ENCODE results near the gene SORBS1.

SORBS1 gene

GRCh38 chr10:95297402-95297801 lies 263.8 kb downstream of the SORBS1 start:
- H3K27ac ChIP-seq (replicated peaks), result no peak overlapping the region
- TF ChIP-seq REST (IDR thresholded peaks at IDR 0.05; ENCODE audit: insufficient replicate concordance, low read depth) (no peak), SPI1 (IDR thresholded peaks at IDR 0.05; ENCODE audit: borderline replicate concordance, low read depth) (no peak), POLR2AphosphoS5 (IDR thresholded peaks at IDR 0.05; ENCODE audit: low read depth) (no peak), GABPA (IDR thresholded peaks at IDR 0.05; ENCODE audit: low read depth) (no peak)
- TF ChIP-seq, protein P1, sequence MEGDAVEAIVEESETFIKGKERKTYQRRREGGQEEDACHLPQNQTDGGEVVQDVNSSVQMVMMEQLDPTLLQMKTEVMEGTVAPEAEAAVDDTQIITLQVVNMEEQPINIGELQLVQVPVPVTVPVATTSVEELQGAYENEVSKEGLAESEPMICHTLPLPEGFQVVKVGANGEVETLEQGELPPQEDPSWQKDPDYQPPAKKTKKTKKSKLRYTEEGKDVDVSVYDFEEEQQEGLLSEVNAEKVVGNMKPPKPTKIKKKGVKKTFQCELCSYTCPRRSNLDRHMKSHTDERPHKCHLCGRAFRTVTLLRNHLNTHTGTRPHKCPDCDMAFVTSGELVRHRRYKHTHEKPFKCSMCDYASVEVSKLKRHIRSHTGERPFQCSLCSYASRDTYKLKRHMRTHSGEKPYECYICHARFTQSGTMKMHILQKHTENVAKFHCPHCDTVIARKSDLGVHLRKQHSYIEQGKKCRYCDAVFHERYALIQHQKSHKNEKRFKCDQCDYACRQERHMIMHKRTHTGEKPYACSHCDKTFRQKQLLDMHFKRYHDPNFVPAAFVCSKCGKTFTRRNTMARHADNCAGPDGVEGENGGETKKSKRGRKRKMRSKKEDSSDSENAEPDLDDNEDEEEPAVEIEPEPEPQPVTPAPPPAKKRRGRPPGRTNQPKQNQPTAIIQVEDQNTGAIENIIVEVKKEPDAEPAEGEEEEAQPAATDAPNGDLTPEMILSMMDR (IDR thresholded peaks at IDR 0.05; ENCODE audit: insufficient read depth, low read length), result no peak
- no peak overlapping the region for H3K4me3 ChIP-seq (replicated peaks; ENCODE audit: insufficient read depth, low read length)
- H3K27me3 ChIP-seq (ENCODE audit: insufficient read depth, poor library complexity, severe bottlenecking), result peaks cover 20% of the 10 kb centered on the region
- DNase-seq (ENCODE audit: low read depth in 1 of 2, low spot score in 1 of 2), result no peak

GRCh38 chr10:95296764-95297163 lies 264.4 kb downstream of the SORBS1 start:
- no peak for TF ChIP-seq REST (IDR thresholded peaks at IDR 0.05; ENCODE audit: insufficient replicate concordance, low read depth)
- no peak for DNase-seq (ENCODE audit: low read depth in 1 of 2, low spot score in 1 of 2)
- Histone ChIP-seq H3K27ac (replicated peaks) (no peak overlapping the region), H3K4me3 (replicated peaks; ENCODE audit: insufficient read depth, low read length) (no peak overlapping the region), H3K27me3 (ENCODE audit: insufficient read depth, poor library complexity, severe bottlenecking) (peaks cover 25% of the 10 kb centered on the region)

GRCh38 chr10:95295031-95295755 lies 266.0 kb downstream of the SORBS1 start:
- Histone ChIP-seq H3K27ac (replicated peaks) (no peak overlapping the region), H3K27me3 (ENCODE audit: insufficient read depth, poor library complexity, severe bottlenecking) (peaks cover 37% of the 10 kb centered on the region), H3K4me3 (replicated peaks; ENCODE audit: insufficient read depth, low read length) (no peak overlapping the region)
- DNase-seq (ENCODE audit: low read depth in 1 of 2, low spot score in 1 of 2), result peak in 1 of 2 experiments; percentile 21
- TF ChIP-seq POLR2AphosphoS5 (IDR thresholded peaks at IDR 0.05; ENCODE audit: low read depth) (no peak), REST (IDR thresholded peaks at IDR 0.05; ENCODE audit: insufficient replicate concordance, low read depth) (no peak), GABPA (IDR thresholded peaks at IDR 0.05; ENCODE audit: low read depth) (no peak), SPI1 (IDR thresholded peaks at IDR 0.05; ENCODE audit: borderline replicate concordance, low read depth) (no peak)
- TF ChIP-seq, protein P1 (IDR thresholded peaks at IDR 0.05; ENCODE audit: insufficient read depth, low read length), result no peak
